HT1080 (cell line): ENCODE results near the gene CAMTA1. TPM values are rescaled to one million over a fixed set of nuclear protein-coding genes. Genes with fewer than 3 reads are reported as not detected.
A peak's percentile ranks its signal among the peaks of the same experiment; 100 is the strongest.

Experiments used
- DNase-seq: peaks from one replicate; pipeline ENCODE4 v3.0.0-alpha.2; 2015; ENCODE audit warnings: low read depth
- total RNA-seq: library from RNA; depleted of rRNA; stranded (reverse); fragments of >200 nt; shearing (Covaris generic); gene quantifications from 2 replicates; pipeline ENCODE4 v1.2.3, GENCODE V29; 2014

Gene CAMTA1
- total RNA-seq, 1 experiment from 2014 or later, result 59.2 TPM

GRCh38 chr1:6957341-6957740 is 172.1 kb downstream of the CAMTA1 start:
- DNase-seq, result no peak

GRCh38 chr1:6958407-6959030 is 173.3 kb downstream of the CAMTA1 start:
- DNase-seq, result no peak

GRCh38 chr1:6959491-6959890 is 174.2 kb downstream of the CAMTA1 start:
- no peak for DNase-seq

- DNase-seq, result peak; percentile 42
These were observed 175.1 kb downstream of the CAMTA1 start for GRCh38 chr1:6960291-6960811.

GRCh38 chr1:6960860-6961259 is 175.6 kb downstream of the CAMTA1 start:
- DNase-seq, result no peak

DNA sequence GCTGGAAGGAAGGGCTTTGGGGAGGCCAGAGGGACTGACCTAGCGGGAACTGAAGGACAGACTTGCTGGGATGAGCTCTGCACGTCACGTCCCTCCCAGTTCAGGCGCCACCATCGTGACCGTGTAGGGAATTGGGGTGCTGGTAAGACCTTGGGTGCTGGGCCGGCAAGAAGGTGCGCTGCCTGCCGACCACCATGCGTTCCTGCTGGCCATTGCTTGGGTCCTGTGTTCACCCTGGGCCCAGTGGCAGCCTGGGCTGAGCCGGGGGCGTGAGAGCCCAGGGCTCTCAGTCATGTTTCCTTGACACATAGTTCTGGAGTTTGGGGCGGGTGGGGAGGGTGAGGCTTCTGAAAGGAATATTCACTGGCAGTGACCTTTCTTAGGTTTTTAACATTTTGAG is 176.0 kb downstream of the CAMTA1 start:
- no peak for DNase-seq

- DNase-seq, result no peak
These were observed 176.7 kb downstream of the CAMTA1 start for GRCh38 chr1:6961905-6962477.

GRCh38 chr1:6962478-6962995 is 177.3 kb downstream of the CAMTA1 start:
- DNase-seq, result peak; percentile 68

- DNase-seq, result no peak
These were observed 178.0 kb downstream of the CAMTA1 start for GRCh38 chr1:6962996-6963911.

DNA sequence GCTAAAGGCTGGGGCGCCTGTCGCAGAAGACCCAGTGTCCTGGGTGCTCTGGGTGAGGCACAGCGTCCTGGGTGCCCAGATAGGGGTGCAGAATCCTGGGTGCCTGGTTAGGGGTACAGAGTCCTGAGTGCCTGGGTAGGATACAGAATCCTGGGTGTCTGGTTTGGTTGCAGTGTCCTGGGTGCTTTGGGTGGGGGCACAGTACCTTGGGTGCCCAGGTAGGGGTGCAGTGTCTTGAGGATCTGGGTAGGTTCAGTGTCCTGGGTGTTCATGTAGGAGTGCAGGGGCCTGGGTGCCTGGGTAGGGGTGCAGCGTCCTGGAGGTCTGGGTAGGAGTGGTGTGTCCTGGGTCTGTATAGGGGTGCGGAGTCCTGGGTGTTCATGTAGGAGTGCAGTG is 178.7 kb downstream of the CAMTA1 start:
- DNase-seq, result no peak

DNA sequence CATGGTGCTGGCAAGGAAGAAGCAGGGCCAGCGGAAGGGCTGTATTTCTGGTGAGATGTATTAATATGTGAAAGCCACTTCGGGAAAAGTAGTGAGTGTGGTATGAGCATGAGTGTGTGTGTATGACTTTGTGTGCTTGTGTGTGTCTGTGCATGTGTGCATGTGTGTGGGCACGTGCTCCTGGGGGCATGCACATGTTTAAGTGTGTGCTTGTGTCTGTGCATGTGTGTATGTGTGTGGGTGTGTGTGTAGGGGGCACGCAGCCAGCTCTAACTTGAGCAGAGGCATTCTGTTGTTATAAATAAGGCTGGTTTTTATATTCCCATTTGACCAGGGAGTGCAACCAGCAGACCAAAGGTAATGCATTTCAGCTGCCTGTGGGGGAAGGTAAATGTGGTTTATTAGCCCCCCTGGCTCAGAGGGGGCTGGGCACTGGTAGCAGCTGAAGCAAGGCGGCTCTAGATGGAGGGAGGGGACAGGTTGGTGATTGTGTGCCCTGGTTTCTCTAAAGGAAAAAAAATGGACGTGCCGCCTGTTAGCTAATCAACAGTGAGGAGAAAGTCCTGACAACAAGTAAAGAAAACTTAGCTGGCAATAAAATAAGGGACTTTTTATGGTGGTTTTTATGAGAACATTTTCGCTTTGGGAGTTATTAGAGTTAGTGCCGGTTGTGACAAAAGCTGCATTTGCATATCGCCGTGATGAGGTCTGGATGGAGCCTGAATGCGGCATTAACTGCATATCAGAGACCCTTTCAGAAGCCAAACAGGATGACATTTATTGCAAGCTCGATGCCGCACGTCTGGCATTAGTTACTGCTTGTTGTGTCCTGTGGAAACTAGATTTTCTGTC is 180.1 kb downstream of the CAMTA1 start:
- DNase-seq, result no peak

DNA sequence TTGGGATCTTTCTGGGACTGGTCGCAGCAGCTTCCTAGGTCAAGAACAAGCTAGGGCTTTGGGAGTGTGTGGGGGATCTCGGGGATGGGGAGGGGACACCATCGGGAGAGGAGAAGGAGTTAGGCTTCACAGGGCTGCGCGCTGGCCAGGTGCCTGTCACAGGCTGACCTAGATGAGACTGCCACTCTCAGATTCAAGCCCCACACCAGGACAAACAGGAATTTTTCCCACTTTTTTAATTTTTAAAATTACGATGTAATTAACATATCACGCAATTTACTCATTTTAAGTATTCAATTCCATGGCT is 180.6 kb downstream of the CAMTA1 start:
- DNase-seq, result no peak

DNA sequence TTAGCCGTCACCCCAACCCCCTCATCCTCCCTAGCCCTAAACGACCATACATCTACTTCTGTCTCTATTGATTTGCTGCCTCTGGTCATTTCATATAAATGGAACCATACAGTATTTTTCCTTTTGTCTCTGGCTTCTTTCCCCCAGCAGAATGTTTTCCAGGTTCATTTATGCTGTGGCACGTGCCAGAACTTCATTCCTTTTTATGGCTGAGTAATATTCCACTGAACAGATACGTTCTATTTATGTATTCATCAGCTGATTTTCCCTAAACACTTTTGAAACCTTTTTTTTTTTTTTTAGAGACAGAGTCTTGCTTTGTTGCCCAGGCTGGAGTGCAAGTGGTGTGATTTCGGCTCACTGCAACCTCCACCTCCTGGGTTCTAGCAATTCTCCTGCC is 181.1 kb downstream of the CAMTA1 start:
- no peak for DNase-seq

DNA sequence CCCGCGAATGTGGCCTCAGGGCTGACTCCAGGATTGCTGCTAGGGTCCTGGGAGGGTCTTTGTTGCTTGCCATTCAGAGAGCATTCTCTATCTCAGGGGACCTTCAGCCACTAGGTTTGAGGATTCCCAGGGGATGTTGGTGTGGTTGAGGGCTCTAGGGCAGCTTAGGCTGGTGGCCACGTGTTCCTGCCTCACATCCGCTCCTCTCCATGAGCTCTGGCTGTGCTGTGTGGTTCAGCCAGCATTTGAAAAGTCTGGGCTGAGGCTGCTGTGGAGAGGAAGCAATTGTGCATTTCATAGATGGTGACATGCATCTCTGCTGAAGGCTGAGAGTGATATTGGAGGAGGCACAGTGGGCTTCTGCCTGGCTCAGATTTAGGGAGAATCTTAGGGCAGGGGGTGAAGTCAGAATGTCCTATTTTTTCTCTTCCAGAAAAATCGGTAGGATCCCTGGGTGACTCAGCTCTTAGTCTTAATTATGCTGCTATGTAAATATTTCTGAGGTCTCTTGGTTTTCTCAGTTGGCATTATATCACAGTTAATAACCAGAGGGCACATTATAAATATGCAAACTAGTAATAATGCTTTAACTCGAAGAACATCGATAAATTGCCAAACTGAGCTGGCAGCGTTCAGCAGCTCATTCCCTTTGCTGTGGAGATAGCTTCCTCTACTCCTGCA is 182.3 kb downstream of the CAMTA1 start:
- peak; percentile 62 for DNase-seq

DNA sequence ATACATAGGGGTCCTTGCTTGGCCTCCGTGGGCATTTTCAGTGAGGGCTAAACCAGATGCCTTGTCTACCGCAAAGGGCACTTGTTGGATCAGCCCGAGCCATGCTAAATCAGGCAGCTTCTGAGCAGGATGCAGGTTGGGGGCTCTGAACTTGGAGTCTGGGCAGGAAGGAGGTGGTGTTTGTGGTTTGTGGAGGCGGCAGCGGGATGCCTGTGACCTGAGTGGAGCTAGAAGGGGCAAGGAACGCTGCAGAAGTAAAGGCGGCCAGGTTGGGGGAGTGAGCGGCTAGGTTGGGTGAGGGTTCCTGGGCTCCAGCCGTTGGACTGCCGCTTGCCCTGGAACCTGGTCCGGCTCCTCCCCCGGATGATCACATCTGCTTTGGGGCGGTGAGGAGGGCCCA is 183.9 kb downstream of the CAMTA1 start:
- DNase-seq, result peak; percentile 82

- DNase-seq, result no peak
These were observed 184.5 kb downstream of the CAMTA1 start for GRCh38 chr1:6969762-6970161.

GRCh38 chr1:6970221-6970620 is 185.0 kb downstream of the CAMTA1 start:
- DNase-seq, result no peak

- DNase-seq, result no peak
These were observed 185.8 kb downstream of the CAMTA1 start for GRCh38 chr1:6971048-6971447.

DNA sequence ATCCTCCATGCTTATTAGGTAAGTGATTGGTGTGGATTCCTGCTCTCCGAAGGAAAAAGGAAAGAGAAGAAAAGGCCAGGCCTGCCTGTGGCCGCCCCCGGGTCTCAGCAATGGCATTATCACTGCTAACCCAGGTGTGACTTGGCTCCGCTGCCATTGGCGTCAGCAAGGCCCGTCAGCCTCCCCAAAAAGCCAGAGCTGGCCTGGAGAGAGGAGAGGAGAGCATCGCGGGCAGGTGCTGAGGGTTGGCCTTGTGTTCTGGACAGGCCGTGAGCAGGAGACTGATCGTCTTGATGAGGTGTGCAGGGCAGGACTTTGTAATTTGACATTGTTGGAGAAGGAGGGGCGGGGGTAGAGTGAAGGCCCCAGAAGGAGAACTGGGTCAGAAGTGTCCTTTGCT is 186.4 kb downstream of the CAMTA1 start:
- no peak for DNase-seq

- DNase-seq, result no peak
These were observed 187.1 kb downstream of the CAMTA1 start for GRCh38 chr1:6972399-6972798.
